GM12892 (cell line): ENCODE measurements around the gene HIPK4.

Experiments used
- POLR2A ChIP-seq: IDR thresholded peaks from 2 replicates; pipeline ENCODE4 v1.6.1; 2011; ENCODE audit warnings: low read depth, low read length, control low read depth
- POLR2AphosphoS5 ChIP-seq: IDR thresholded peaks from 2 replicates; pipeline ENCODE4 v1.6.1; 2011; ENCODE audit warnings: low read depth, low read length, control low read depth
- TAF1 ChIP-seq: IDR thresholded peaks from 2 replicates; pipeline ENCODE4 v1.6.1; 2011; ENCODE audit warnings: low read depth, mild to moderate bottlenecking, control low read depth, low read length, borderline replicate concordance

- no peak for TF ChIP-seq POLR2A
- TF ChIP-seq POLR2AphosphoS5 = no peak
- no peak for TF ChIP-seq TAF1
Observed at GRCh38 chr19:40341601-40342482, 48.1 kb downstream of the HIPK4 start.
